Erythroblast (primary cell): ENCODE data around the gene MYH16.
"Not testable (repeated sequence)": the region's sequence is repeated elsewhere in the genome, so short reads cannot be mapped to it uniquely, and the experiment has no call there.

Experiments
- GATA1 ChIP-seq: IDR thresholded peaks from 2 replicates; pipeline ENCODE4 v1.6.1; 2011; ENCODE audit warnings: low read depth, mild to moderate bottlenecking, control low read depth, low read length, moderate library complexity
- POLR2A ChIP-seq: IDR thresholded peaks from 2 replicates; pipeline ENCODE4 v1.6.1; 2011; ENCODE audit warnings: mild to moderate bottlenecking, low read length

- not testable (repeated sequence) for TF ChIP-seq POLR2A, GATA1
Observed at GRCh38 chr7:99358521-99358920, 85.9 kb downstream of the MYH16 start.
